Superior temporal gyrus (tissue), 1 donor: Measurements from ENCODE around the gene CEP112.

Source experiments
- DNase-seq: peaks from one replicate; pipeline ENCODE4 v3.0.0-alpha.2; 2016; ENCODE audit errors: extremely low spot score

Gene CEP112

GRCh38 chr17:65988451-65988850 lies 203.5 kb downstream of the CEP112 start:
- no peak for DNase-seq

- DNase-seq, result no peak
These were observed 203.9 kb downstream of the CEP112 start for GRCh38 chr17:65987988-65988387.

DNA sequence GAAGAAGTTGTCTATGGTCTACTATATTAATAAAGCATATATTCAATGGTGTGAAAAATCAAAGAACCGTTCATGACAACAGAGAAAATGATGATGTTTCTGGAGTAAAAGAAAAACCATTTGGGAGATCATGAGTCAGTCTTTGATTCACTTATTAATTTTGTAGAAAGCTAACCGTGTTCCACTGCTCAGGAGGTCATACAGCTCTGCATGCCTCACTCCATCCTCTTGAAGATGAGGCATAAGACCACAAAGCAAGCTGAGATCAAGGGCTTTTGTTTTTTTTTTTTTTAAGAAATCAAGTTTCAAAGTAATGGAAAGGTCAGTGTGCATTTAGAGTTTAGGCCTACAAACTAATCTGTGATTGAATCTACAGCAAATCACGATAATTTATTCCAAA lies 206.4 kb downstream of the CEP112 start:
- no peak for DNase-seq

GRCh38 chr17:65984299-65984698 lies 207.6 kb downstream of the CEP112 start:
- no peak for DNase-seq

DNA sequence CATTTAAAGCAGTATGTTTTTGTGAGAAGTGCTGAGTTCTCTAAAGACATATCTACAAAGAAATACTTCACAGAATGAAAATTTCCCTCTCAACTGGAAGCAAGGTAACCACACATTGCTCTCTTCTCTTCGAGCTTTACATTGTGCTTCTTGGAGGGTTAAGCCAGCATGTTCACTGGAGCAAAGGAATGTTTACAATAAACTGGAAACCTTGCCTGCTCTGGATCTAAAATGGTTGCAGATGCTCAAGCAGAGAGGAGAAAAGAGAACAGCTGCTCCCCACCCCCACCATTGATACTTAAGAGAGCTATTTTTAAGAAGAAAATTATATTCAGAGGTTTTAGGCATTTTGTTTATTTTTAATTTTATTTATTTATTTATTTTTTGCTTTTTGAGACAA lies 213.1 kb downstream of the CEP112 start:
- DNase-seq, result no peak

- DNase-seq, result no peak
These were observed 214.9 kb downstream of the CEP112 start for GRCh38 chr17:65977041-65977440.

DNA sequence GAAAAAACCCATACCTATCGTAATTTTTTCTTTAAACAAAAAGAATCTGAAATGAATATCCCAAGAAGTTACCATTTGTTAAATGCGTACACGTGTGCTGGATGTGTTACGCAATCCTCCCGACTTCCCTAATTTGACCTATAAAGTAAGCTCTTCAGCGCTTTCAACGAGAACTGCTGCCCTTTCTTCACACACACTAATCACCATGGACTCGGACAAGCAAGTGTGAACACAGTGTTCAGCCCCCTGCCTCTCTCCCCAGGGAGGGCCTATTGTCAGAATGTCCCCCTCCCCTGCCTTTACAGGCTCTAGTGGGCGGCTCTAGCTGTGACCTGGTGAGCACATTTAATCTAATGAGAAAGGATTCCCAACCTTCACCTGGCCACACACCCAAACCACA lies 216.1 kb downstream of the CEP112 start:
- no peak for DNase-seq

- no peak for DNase-seq
These were observed 218.7 kb downstream of the CEP112 start for GRCh38 chr17:65973237-65973636.

DNA sequence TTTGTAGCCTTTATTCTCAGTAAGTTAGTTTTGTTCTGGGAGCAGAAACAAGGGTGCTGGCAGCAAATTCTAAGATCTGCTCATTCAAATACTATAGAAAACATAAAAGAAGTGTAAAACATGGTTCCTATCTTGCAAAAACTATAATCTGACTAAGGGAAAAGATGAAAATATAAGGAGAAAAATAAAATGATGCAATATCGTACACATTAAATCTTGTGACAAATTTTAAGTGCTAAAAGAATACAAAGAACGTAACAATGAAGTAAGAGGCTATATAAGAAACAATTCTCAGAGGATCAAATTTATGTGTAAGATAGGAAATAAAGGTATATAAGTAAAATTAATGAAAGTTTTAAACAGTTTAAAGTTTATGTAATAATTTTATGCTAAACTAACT lies 224.6 kb downstream of the CEP112 start:
- no peak for DNase-seq

DNA sequence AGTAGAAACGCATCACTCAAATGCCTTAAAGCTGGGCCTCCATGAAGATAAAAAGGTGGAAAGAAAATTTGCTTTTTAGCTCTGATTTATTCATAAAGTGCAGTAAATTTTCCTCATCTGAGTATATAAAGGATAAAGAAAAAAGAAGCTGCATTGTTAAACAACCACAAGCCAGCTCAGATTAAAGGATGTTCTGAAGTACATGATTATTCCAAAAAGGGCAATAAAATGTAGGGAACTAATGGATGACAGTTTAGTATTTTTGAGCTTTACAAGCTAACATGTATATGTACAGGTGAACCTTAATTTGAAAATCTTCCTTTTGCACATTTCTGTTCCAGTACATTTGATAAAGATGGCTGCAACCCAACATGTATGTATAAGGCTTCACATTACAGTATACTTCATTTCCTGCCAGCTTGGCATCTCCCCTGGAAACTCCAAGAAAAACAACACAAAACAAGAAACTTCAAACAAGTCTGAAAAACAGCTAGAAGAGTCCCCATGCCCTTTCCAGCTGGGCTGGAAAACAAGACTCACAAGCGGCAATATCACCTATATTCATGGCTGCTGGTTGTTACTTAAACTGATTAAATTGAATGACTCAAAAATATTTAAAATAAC lies 225.7 kb downstream of the CEP112 start:
- no peak for DNase-seq

- no peak for DNase-seq
These were observed 228.8 kb downstream of the CEP112 start for GRCh38 chr17:65963179-65963578.

DNA sequence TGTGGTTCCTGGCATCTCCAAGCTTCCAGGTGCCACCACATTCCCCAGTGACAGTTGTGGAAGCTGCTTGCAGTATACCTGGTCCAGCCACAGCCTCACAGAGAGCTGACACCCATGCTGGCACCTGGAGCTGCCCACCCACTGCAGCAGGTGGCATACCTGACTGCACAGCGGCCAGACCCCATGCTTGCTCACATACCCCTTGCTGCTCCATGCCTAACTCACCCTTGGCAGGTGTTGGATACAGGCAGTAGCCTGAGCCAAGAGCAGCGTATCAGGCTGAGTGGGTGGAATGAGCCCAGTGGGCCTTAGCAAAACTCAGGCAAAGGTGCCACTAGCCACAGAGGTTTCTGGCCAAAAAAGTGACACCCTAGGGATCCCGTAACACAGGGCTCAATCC lies 232.3 kb downstream of the CEP112 start:
- DNase-seq, result no peak

DNA sequence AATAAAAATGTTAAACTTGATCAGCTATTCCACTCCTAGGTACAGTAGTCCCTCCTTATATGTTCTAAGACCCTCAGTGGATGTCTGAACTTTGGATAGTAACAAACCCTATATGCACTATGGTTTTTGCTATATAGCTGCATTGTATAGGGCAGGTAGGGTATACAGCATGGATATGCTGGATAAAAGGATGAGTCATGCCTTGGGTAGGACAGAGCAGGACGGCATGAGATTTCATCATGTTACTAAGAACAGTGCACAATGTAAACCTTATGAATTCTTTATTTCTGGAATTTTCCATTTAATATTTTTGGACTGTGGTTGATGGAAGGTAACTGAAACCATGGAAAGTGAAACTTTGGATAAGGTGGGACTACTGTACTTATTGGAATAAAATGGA lies 235.1 kb downstream of the CEP112 start:
- no peak for DNase-seq

- no peak for DNase-seq
These were observed 237.8 kb downstream of the CEP112 start for GRCh38 chr17:65954148-65954449.

DNA sequence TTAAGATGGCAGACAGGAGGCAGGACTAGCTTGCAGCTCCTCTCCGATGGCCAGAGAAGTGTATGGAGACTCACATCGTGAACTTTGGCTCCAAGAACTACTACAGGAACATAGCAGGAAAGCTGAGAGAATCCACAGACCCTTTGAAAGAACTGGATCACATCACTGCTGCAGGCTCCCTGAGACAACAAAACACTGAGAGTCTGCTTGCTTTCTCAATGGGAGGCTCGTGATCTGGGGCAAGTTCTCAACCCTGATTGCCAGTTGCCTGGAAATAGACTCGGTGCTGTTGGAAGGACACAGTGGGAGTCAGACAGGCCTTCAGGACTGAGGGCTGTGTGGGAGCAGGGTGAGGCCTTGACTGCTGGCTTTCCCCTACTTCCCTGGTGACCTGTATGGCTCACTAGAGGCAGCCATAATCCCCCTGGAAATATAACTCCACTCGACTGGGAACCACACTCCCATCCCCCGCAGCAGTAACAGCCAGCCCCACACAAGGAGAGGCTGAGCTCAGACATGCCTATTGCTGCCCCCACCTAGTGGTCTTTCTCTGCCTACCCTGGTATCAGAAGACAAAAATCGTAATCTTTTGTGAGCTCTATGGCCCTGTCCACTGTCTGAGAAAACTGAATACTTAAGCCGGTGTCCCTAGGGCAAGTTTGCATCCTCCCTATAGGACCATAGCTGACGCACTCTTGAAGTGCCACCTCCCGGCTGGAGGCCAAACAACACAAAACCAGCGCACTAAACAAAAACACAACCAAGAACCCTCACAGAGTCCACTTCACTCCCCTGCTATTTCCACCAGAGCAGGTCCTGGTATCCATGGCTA lies 238.4 kb downstream of the CEP112 start:
- DNase-seq, result no peak

- DNase-seq, result no peak
These were observed 239.3 kb downstream of the CEP112 start for GRCh38 chr17:65952586-65952985.

GRCh38 chr17:65952015-65952414 lies 239.9 kb downstream of the CEP112 start:
- DNase-seq, result no peak

GRCh38 chr17:65947831-65948230 lies 244.1 kb downstream of the CEP112 start:
- no peak for DNase-seq

GRCh38 chr17:65942592-65942991 lies 249.3 kb downstream of the CEP112 start:
- no peak for DNase-seq

DNA sequence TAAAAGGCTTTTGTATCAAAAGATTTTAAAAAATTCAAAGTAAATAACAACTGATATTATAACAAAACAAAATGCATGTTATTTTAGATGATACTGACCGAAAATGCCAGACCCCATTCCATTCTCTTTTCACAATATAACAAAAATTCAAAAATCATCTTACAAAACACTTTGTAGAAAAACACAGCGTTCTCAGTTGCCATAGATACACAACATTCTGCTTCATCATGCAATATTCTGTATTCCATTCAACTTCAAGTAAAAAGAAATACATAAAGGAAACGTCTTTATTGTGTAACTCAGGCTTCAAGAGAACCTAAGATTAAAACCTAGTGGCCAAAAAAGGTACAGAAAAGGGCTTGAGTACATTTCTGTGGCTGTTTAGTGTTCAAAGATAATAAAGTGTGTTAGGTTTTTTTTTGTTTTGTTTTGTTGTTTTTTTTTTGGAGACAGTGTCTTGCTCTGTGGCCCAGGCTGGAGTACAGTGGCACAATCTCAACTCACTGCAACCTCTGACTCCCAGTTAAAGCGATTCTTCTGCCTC lies 250.5 kb downstream of the CEP112 start:
- no peak for DNase-seq

- no peak for DNase-seq
These were observed 255.9 kb downstream of the CEP112 start for GRCh38 chr17:65936013-65936412.

- DNase-seq, result no peak
These were observed 258.6 kb downstream of the CEP112 start for GRCh38 chr17:65933290-65933689.
